K562 (cell line): ENCODE measurements around the gene OR7C2. TPM values are rescaled to one million over a fixed set of nuclear protein-coding genes. Genes with fewer than 3 reads are reported as not detected.

ENCODE experiments used
- ATAC-seq: fragments of 200-7000 bp; cut with Tn5 transposase; 3 replicates; pipeline ENCODE4 v1.9.1; 2020; ENCODE audit warnings: moderate library complexity
- BruUV-seq: library from RNA; stranded (reverse); fragments of 400-500 nt; replicated peaks from 2 replicates; lab custom pipeline; 2021; lab: Mats Ljungman, UMichigan
- CTCF ChIA-PET: fragments of 300-600 bp; formaldehyde crosslinking; extraction: SDS; loops from one replicate; lab custom pipeline; 2021; ENCODE audit warnings: low intra/inter-chr PET ratio; lab: Yijun Ruan, JAX
- POLR2A ChIA-PET: fragments of 300-600, 350-650 bp; sonication (Branson Sonifier 250); formaldehyde crosslinking; extraction: SDS; loops from one replicate; lab custom pipeline; 2021; ENCODE audit warnings: antibody characterized with exemption, inconsistent platforms; lab: Yijun Ruan, JAX
- DNase-seq, 4 experiments: peaks; one replicate each; pipeline versions ENCODE4 v3.0.0 to v3.0.0-alpha.2; 2011 to 2018; ENCODE audit warnings: low spot score in 3 of 4, mixed read lengths in 3 of 4; ENCODE audit errors: extremely low read depth in 1 of 4
- FAIRE-seq: peaks from 2 replicates; lab custom pipeline; 2011; peaks lifted over from hg19 to GRCh38; lab: Jason Lieb, UNC
- H2AFZ ChIP-seq: 2 replicates; pipeline ENCODE4 v1.6.0; 2011; ENCODE audit warnings: low read depth, low read length, control low read depth, inconsistent platforms
- H3K27ac ChIP-seq: fragments of 200-600 bp; 3 replicates; pipeline ENCODE4 v1.8.0; 2011; ENCODE audit warnings: low read depth, mild to moderate bottlenecking, control low read depth, inconsistent platforms, low read length, moderate library complexity, mixed read lengths; ENCODE audit errors: extremely low read depth
- H3K27me3 ChIP-seq, 2 experiments: fragments of 300-600 bp in 1 of 2; 2 replicates in 1 of 2; 3 replicates in 1 of 2; pipeline versions ENCODE4 v1.6.0 to v1.8.0; 2011; ENCODE audit warnings: inconsistent platforms in 2 of 2, low read length in 2 of 2, mild to moderate bottlenecking in 1 of 2, mixed read lengths in 1 of 2, moderate library complexity in 1 of 2; ENCODE audit not compliant: control insufficient read depth in 2 of 2, insufficient read depth in 2 of 2
- H3K36me3 ChIP-seq: fragments of 300-600 bp; 3 replicates; pipeline ENCODE4 v1.8.0; 2011; ENCODE audit warnings: mild to moderate bottlenecking, low read length, inconsistent platforms; ENCODE audit not compliant: control insufficient read depth, insufficient read depth
- H3K4me1 ChIP-seq, 2 experiments: fragments of 200-600 bp in 1 of 2; replicated peaks in 1 of 2; 2 replicates in 1 of 2; 3 replicates in 1 of 2; pipeline versions ENCODE4 v1.5.1 to v1.8.0; 2011; ENCODE audit warnings: inconsistent platforms in 2 of 2, low read length in 2 of 2, mild to moderate bottlenecking in 1 of 2, mixed read lengths in 1 of 2, moderate library complexity in 1 of 2; ENCODE audit not compliant: control insufficient read depth in 2 of 2, insufficient read depth in 2 of 2
- H3K4me2 ChIP-seq: 2 replicates; pipeline ENCODE4 v1.6.1; 2011; ENCODE audit warnings: low read length, control low read depth, inconsistent platforms, mixed read lengths; ENCODE audit not compliant: insufficient read depth
- H3K4me3 ChIP-seq: fragments of 200-600 bp; sonication (generic), shearing (Covaris generic); 2 replicates; pipeline ENCODE4 v1.5.1; 2016; ENCODE audit warnings: control low read depth, inconsistent platforms
- H3K79me2 ChIP-seq: fragments of 200-600 bp; 3 replicates; pipeline ENCODE4 v1.8.0; 2011; ENCODE audit warnings: low read length, inconsistent platforms; ENCODE audit not compliant: control insufficient read depth, insufficient read depth
- H3K9ac ChIP-seq, 2 experiments: 2 replicates each; pipeline versions ENCODE4 v1.6.0 to v1.6.1; 2011; ENCODE audit warnings: low read depth in 2 of 2, low read length in 2 of 2, control low read depth in 1 of 2, inconsistent platforms in 1 of 2, mild to moderate bottlenecking in 1 of 2, mixed read lengths in 1 of 2; ENCODE audit not compliant: insufficient read depth in 1 of 2
- H3K9me1 ChIP-seq: one replicate; pipeline ENCODE4 v1.6.0; 2011; ENCODE audit warnings: inconsistent platforms, mild to moderate bottlenecking, low read length, moderate library complexity; ENCODE audit not compliant: control insufficient read depth, insufficient read depth
- H3K9me3 ChIP-seq: replicated peaks from 2 replicates; pipeline ENCODE4 v1.5.1; 2011; ENCODE audit warnings: low read depth, low read length, inconsistent platforms; ENCODE audit not compliant: control insufficient read depth, insufficient read depth
- H4K20me1 ChIP-seq: replicated peaks from 2 replicates; pipeline ENCODE4 v1.6.1; 2011; ENCODE audit warnings: low read length, inconsistent platforms, mixed read lengths; ENCODE audit not compliant: control insufficient read depth, insufficient read depth
- ETV5 ChIP-seq: sonication (generic); formaldehyde crosslinking; IDR thresholded peaks from 2 replicates; pipeline ENCODE4 v1.4.0; 2020; ENCODE audit warnings: low read depth, mild to moderate bottlenecking, missing genetic modification reagents
- MAFF ChIP-seq: IDR thresholded peaks from 2 replicates; pipeline ENCODE4 v1.6.1; 2012; ENCODE audit warnings: low read length, improper control_type of control experiment
- NCOA6 ChIP-seq: fragments of 450-650 bp; IDR thresholded peaks from 2 replicates; pipeline ENCODE4 v1.6.1; 2017; ENCODE audit warnings: mild to moderate bottlenecking
- NEUROD1 ChIP-seq: fragments of 150-350 bp; IDR thresholded peaks from 2 replicates; pipeline ENCODE4 v1.6.1; 2014; ENCODE audit warnings: borderline replicate concordance, low read length, low read depth; ENCODE audit not compliant: partially characterized antibody
- SIN3A ChIP-seq, 2 experiments: fragments of 150-350 bp in 1 of 2; IDR thresholded peaks; 2 replicates each; pipeline ENCODE4 v1.6.1; 2011 to 2016; ENCODE audit warnings: borderline replicate concordance in 2 of 2, low read depth in 2 of 2, low read length in 2 of 2, mild to moderate bottlenecking in 2 of 2, moderate library complexity in 2 of 2; ENCODE audit not compliant: control insufficient read depth in 1 of 2
- SIX5 ChIP-seq, 2 experiments: IDR thresholded peaks; 2 replicates each; pipeline ENCODE4 v1.6.1; 2011; ENCODE audit warnings: low read length in 2 of 2, borderline replicate concordance in 1 of 2, low read depth in 1 of 2, mild to moderate bottlenecking in 1 of 2, moderate library complexity in 1 of 2; ENCODE audit not compliant: insufficient read depth in 1 of 2
- SMARCB1 ChIP-seq: IDR thresholded peaks from 2 replicates; pipeline ENCODE4 v1.6.1; 2011; ENCODE audit warnings: improper control_type of control experiment, low read depth; ENCODE audit not compliant: insufficient read length
- THRAP3 ChIP-seq: fragments of 450-650 bp; IDR thresholded peaks from 2 replicates; pipeline ENCODE4 v1.6.1; 2016; ENCODE audit warnings: mild to moderate bottlenecking, inconsistent platforms, borderline replicate concordance
- TRIM25 ChIP-seq: fragments of 450-650 bp; IDR thresholded peaks from 2 replicates; pipeline ENCODE4 v1.7.0; 2016; ENCODE audit warnings: borderline replicate concordance
- ZNF324 ChIP-seq: fragments of 250-450 bp; sonication (Bioruptor Pico); IDR thresholded peaks from 2 replicates; pipeline ENCODE4 v1.4.0; 2020; ENCODE audit warnings: mild to moderate bottlenecking
- ZNF583 ChIP-seq: fragments of 250-450 bp; sonication (Bioruptor Pico); IDR thresholded peaks from 2 replicates; pipeline ENCODE4 v1.4.0; 2020
- ZNF77 ChIP-seq: fragments of 250-450 bp; sonication (Bioruptor Pico); IDR thresholded peaks from 2 replicates; pipeline ENCODE4 v1.5.0; 2020
- WGBS: fragments of 100-300 bp; shearing (Covaris generic); methylation state at CpG from one replicate; pipeline ENCODE4 v1.1.6; 2016; ENCODE audit warnings: low coverage, mixed read lengths; ENCODE audit not compliant: insufficient coverage; ENCODE audit errors: missing lambda C conversion rate; 5-methylcytosine and 5-hydroxymethylcytosine counted together
- in situ Hi-C: fragments of 300-500 bp; cut with MboI; formaldehyde crosslinking; loops from 4 replicates; pipeline ENCODE4 v1.15.0; 2018; ENCODE audit warnings: inconsistent platforms, mixed read lengths
- intact Hi-C: fragments of 100-400 bp; cut with micrococcal nuclease; formaldehyde crosslinking; loops from 2 replicates; pipeline ENCODE4 v1.14.2; 2022
- polyA plus RNA-seq, 8 experiments: library from polyadenylated mRNA; depleted of rRNA in 4 of 8; stranded (reverse) in 5 of 8; unstranded in 3 of 8; fragments of >200 nt; fragmentation: Nextera tagmentation in 2 of 8; fragmentation: Illumina TruSeq in 1 of 8; extraction: Ambion mirVana in 2 of 8; extraction: Trizol in 1 of 8; gene quantifications; 2 replicates each; pipeline versions ENCODE4 v1.2.1 to v1.2.3, GENCODE V29; 2011 to 2014; ENCODE audit warnings: inconsistent platforms in 1 of 8, missing spikeins in 1 of 8
- total RNA-seq, 7 experiments: library from RNA; depleted of rRNA in 6 of 7; stranded (reverse); fragments of >200 nt in 6 of 7; fragmentation: Illumina TruSeq in 2 of 7; extraction: Trizol in 2 of 7; gene quantifications; 2 replicates each; pipeline versions ENCODE4 v1.2.1 to v1.2.3, GENCODE V29; 2011 to 2021; ENCODE audit warnings: low replicate concordance in 1 of 7
- TF ChIP-seq, protein P1 (sequence below): IDR thresholded peaks from 2 replicates; pipeline ENCODE4 v1.6.1; 2014; ENCODE audit warnings: antibody characterized with exemption

The OR7C2 gene
- total and polyA plus RNA-seq, 9 of the 15 experiments (the other 6 are each of a cell fraction or from before 2014, with no cell fraction given), result not detected

DNA sequence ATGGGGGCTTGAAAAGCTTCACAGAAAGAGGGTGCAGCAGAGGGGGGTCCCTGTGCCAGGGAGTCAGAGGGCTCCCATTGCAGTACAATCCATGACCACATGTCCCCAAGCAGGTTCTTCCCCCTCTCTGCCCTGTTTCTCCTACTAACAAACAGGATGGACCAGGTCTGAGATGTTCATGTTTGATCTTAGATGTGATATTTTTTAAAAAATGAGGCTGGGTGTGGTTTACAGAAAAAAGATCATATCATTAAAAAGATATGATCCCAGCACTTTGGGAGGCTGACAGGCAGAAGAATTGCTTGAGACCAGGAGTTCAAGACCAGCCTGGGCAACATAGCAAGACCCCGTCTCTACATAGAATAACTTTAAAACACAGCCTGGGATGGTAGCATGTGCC is 9.1 kb downstream of the OR7C2 start:
- Histone ChIP-seq H3K9me1 (no peaks in the 10 kb centered on the region), H3K4me2 (no peak overlapping the region), H3K27me3 (peaks cover 0 to 23% of the 10 kb centered on the region in 2 experiments; a peak in 2 of 5 replicates), H4K20me1 (no peaks in the 10 kb centered on the region), H3K9ac (no peak overlapping the region), H3K79me2 (no peaks in the 10 kb centered on the region), H2AFZ (no peak overlapping the region), H3K9me3 (no peaks in the 10 kb centered on the region)
- FAIRE-seq, result no peak
- POLR2A ChIA-PET, result interaction anchor here (0.6 kb wide), 1 partner anchor 27 kb away, joined by 4 read pairs; no protein-coding TSS in a partner anchor
- no peak for ATAC-seq
- WGBS, result 0% methylated on average over 1 of the region's 1 CpG
- in situ Hi-C loops, result no loop called here
- intact Hi-C loops, result no loop called here
- CTCF ChIA-PET, result no interaction called here
- TF ChIP-seq SIX5 (IDR thresholded peaks at IDR 0.05; ENCODE audit: borderline replicate concordance in 1 of 2, insufficient read depth in 1 of 2, low read depth in 1 of 2, low read length in 2 of 2), result no peak
- TF ChIP-seq, all 486 proteins: peak for 0
- no peaks in the 10 kb centered on the region for H3K36me3 ChIP-seq
- no peak for DNase-seq
- no peak overlapping the region for H3K4me3 ChIP-seq
- no peak overlapping the region for H3K27ac ChIP-seq
- H3K4me1 ChIP-seq, result peaks cover 0 to 8% of the 10 kb centered on the region in 2 experiments; a peak in 2 of 5 replicates
- BruUV-seq, result no TSS peak

DNA sequence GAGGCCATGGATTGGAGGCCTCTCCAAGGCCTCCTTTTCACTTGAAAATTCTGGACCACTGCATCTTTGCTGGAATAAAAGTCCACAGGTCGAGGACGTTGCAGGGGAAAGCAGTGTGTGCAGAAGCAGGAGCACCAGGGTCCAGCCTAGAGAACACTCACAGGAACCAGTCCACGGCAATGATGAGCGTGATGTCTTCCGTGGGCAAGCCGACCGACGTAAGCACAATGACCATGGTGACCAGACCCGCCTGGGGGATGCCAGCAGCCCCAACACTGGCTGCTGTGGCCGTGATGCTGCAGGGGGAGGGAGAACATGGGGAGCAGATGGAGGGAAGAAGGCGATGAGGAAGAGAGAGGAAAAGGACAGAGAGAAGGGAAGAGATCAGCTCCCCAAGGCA is 11.5 kb downstream of the OR7C2 start:
- Histone ChIP-seq H3K4me1 (peaks cover 0 to 8% of the 10 kb centered on the region in 2 experiments; a peak in 2 of 5 replicates), H3K36me3 (no peaks in the 10 kb centered on the region), H3K27me3 (peaks cover 0 to 23% of the 10 kb centered on the region in 2 experiments; a peak in 2 of 5 replicates), H4K20me1 (no peaks in the 10 kb centered on the region), H3K4me2 (no peak overlapping the region), H3K27ac (no peak overlapping the region), H3K79me2 (no peaks in the 10 kb centered on the region), H2AFZ (no peak overlapping the region), H3K4me3 (no peak overlapping the region), H3K9ac (no peak overlapping the region), H3K9me1 (no peaks in the 10 kb centered on the region), H3K9me3 (no peaks in the 10 kb centered on the region)
- ATAC-seq (no peak), DNase-seq (no peak), FAIRE-seq (no peak)
- ChIA-PET CTCF (no interaction called here), POLR2A (no interaction called here)
- in situ Hi-C loops, result no loop called here
- WGBS, result 5% methylated on average over 11 of the region's 11 CpGs
- intact Hi-C loops, result no loop called here
- no TSS peak for BruUV-seq
- no peak for TF ChIP-seq NEUROD1
- no peak for TF ChIP-seq NCOA6
- no peak for TF ChIP-seq ZNF77 (CRISPR knock-in tag)
- TF ChIP-seq ETV5, result no peak
- TF ChIP-seq TRIM25, result no peak
- no peak for TF ChIP-seq SMARCB1
- no peak for TF ChIP-seq MAFF
- no peak for TF ChIP-seq ZNF324
- no peak for TF ChIP-seq SIN3A (IDR thresholded peaks at IDR 0.05; ENCODE audit: borderline replicate concordance in 2 of 2, control insufficient read depth in 1 of 2, low read depth in 2 of 2, low read length in 2 of 2)
- TF ChIP-seq ZNF583 (CRISPR knock-in tag), result no peak
- no peak for TF ChIP-seq THRAP3
- TF ChIP-seq, protein P1, sequence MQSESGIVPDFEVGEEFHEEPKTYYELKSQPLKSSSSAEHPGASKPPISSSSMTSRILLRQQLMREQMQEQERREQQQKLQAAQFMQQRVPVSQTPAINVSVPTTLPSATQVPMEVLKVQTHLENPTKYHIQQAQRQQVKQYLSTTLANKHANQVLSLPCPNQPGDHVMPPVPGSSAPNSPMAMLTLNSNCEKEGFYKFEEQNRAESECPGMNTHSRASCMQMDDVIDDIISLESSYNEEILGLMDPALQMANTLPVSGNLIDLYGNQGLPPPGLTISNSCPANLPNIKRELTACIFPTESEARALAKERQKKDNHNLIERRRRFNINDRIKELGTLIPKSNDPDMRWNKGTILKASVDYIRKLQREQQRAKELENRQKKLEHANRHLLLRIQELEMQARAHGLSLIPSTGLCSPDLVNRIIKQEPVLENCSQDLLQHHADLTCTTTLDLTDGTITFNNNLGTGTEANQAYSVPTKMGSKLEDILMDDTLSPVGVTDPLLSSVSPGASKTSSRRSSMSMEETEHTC, result no peak
